ENCODE results near the gene IKZF3. TPM values are rescaled to one million over a fixed set of nuclear protein-coding genes. Genes with fewer than 3 reads are reported as not detected.

IKZF3 gene
- total RNA-seq, 1 donor from 2014 or later: not detected

DNA sequence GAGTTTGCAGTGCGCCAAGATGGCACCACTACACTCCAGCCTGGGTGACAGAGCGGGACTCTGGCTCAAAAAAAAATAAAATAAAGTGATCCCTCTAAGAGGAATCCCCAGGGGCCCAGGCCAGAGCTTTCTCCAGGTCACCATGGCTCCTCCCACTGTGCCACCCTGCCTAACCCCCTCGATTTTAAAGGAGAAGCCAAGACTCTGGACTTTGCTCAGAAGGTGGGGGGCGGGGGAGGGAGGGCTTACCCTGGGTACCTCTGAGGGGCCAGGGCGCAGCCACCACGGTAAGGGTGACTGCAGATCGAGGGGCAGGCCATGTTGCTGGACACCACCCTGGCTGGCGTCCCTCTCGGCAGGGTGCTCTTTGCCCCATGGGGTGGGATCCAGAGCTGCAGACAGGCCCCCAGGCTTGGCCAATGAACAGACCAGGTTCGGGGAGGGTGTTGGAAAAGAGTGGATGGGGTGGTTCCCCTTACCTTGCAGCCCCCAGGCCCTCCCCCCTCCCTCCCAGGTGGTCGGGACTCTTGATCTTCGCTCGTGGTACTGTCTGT is 126.8 kb downstream of the IKZF3 start:
- TF ChIP-seq, protein P1, sequence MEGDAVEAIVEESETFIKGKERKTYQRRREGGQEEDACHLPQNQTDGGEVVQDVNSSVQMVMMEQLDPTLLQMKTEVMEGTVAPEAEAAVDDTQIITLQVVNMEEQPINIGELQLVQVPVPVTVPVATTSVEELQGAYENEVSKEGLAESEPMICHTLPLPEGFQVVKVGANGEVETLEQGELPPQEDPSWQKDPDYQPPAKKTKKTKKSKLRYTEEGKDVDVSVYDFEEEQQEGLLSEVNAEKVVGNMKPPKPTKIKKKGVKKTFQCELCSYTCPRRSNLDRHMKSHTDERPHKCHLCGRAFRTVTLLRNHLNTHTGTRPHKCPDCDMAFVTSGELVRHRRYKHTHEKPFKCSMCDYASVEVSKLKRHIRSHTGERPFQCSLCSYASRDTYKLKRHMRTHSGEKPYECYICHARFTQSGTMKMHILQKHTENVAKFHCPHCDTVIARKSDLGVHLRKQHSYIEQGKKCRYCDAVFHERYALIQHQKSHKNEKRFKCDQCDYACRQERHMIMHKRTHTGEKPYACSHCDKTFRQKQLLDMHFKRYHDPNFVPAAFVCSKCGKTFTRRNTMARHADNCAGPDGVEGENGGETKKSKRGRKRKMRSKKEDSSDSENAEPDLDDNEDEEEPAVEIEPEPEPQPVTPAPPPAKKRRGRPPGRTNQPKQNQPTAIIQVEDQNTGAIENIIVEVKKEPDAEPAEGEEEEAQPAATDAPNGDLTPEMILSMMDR (IDR thresholded peaks at IDR 0.05; ENCODE audit: unreplicated experiment): no peak
- H3K27me3 Mint-ChIP-seq (ENCODE audit: unreplicated experiment): peaks cover 23% of the 10 kb centered on the region
- no peak overlapping the region for H3K4me3 Mint-ChIP-seq (ENCODE audit: unreplicated experiment)
- H3K4me1 Mint-ChIP-seq (ENCODE audit: unreplicated experiment): peaks cover 18% of the 10 kb centered on the region
- no peak overlapping the region for H3K27ac Mint-ChIP-seq (ENCODE audit: unreplicated experiment)
- no peaks in the 10 kb centered on the region for H3K36me3 Mint-ChIP-seq (ENCODE audit: low read depth, unreplicated experiment)
- H3K9me3 Mint-ChIP-seq (ENCODE audit: unreplicated experiment): no peaks in the 10 kb centered on the region
- DNase-seq (ENCODE audit: low spot score): no peak

GRCh38 chr17:39736319-39737165 is 127.6 kb downstream of the IKZF3 start:
- Mint-ChIP-seq H3K27me3 (ENCODE audit: unreplicated experiment) (peaks cover 23% of the 10 kb centered on the region), H3K4me3 (ENCODE audit: unreplicated experiment) (no peak overlapping the region), H3K27ac (ENCODE audit: unreplicated experiment) (no peak overlapping the region)

DNA sequence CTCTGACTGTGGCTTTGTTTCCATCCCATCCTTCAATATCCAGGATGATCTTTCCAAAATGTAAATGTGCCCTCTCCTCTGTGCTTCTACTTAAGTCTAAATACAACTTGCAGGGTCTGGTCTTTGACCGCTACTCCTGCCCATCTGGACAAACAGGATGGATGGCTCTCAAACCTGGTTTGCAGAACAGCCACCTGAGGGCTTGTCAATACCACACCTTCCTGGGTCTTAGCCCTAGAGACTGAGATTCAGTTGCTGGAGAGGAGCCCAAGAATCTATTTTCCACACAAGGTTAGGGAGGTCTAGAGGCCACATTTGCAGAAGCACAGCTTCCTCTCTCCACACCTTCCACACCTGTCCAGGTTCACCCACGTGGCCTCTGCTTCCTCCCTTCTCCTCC is 128.2 kb downstream of the IKZF3 start:
- TF ChIP-seq, protein P1 (IDR thresholded peaks at IDR 0.05; ENCODE audit: unreplicated experiment): no peak
- no peak for DNase-seq (ENCODE audit: low spot score)
- H3K27me3 Mint-ChIP-seq (ENCODE audit: unreplicated experiment): peaks cover 23% of the 10 kb centered on the region
- no peaks in the 10 kb centered on the region for H3K9me3 Mint-ChIP-seq (ENCODE audit: unreplicated experiment)
- H3K4me3 Mint-ChIP-seq (ENCODE audit: unreplicated experiment): no peak overlapping the region
- H3K27ac Mint-ChIP-seq (ENCODE audit: unreplicated experiment): no peak overlapping the region
- H3K36me3 Mint-ChIP-seq (ENCODE audit: low read depth, unreplicated experiment): no peaks in the 10 kb centered on the region
- peaks cover 16% of the 10 kb centered on the region for H3K4me1 Mint-ChIP-seq (ENCODE audit: unreplicated experiment)

More at GRCh38 chr17:39736319-39737165, 127.6 kb downstream of the IKZF3 start:
- Mint-ChIP-seq H3K4me1 (ENCODE audit: unreplicated experiment) (peaks cover 18% of the 10 kb centered on the region), H3K36me3 (ENCODE audit: low read depth, unreplicated experiment) (no peaks in the 10 kb centered on the region), H3K9me3 (ENCODE audit: unreplicated experiment) (no peaks in the 10 kb centered on the region)
- TF ChIP-seq, protein P1 (IDR thresholded peaks at IDR 0.05; ENCODE audit: unreplicated experiment): no peak
- no peak for DNase-seq (ENCODE audit: low spot score)

DNA sequence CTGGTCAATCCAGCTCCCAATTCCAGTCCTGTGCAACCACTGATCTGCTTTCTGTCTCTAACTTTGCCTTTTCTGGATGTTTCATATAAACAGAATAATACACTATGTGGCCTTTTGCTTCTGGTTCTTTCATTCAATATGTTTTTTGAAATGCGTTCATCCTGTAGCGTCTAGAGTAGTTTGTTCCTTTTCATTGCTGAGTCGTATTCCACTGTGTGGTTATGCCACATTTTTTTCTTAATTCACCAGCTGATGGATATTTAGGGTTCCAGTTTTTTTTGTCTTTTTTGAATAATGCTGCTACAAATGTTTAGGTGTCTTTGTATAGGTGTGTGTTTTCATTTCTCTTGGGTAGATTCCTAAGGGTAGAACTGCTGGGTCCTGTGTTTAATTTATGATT is 131.5 kb downstream of the IKZF3 start:
- Mint-ChIP-seq H3K36me3 (ENCODE audit: low read depth, unreplicated experiment) (peaks cover 5% of the 10 kb centered on the region), H3K27ac (ENCODE audit: unreplicated experiment) (peak overlapping the region; percentile 55), H3K4me1 (ENCODE audit: unreplicated experiment) (no peaks in the 10 kb centered on the region), H3K9me3 (ENCODE audit: unreplicated experiment) (no peaks in the 10 kb centered on the region), H3K4me3 (ENCODE audit: unreplicated experiment) (peak overlapping the region; percentile 44), H3K27me3 (ENCODE audit: unreplicated experiment) (peaks cover 13% of the 10 kb centered on the region)
- TF ChIP-seq, protein P1 (IDR thresholded peaks at IDR 0.05; ENCODE audit: unreplicated experiment): no peak
- DNase-seq (ENCODE audit: low spot score): no peak

Measured in endothelial cell (in vitro differentiated cells).